HG02642 (cell line): ENCODE measurements around the gene CEP95.
"Not testable (repeated sequence)": the region's sequence is repeated elsewhere in the genome, so short reads cannot be mapped to it uniquely, and the experiment has no call there.

Experiments
- ATAC-seq: cut with Tn5 transposase; IDR thresholded peaks from one replicate; pipeline ENCODE4 v1.9.1; 2021; ENCODE audit warnings: mild to moderate bottlenecking; ENCODE audit not compliant: unreplicated experiment, poor library complexity

CEP95 gene

GRCh38 chr17:64555281-64555680 lies 48.5 kb downstream of the CEP95 start:
- no peak for ATAC-seq

- ATAC-seq, result no peak
Observed at GRCh38 chr17:64564098-64564497, 57.3 kb downstream of the CEP95 start.

- no peak for ATAC-seq
Observed at GRCh38 chr17:64565563-64565962, 58.8 kb downstream of the CEP95 start.

GRCh38 chr17:64571746-64572145 lies 65.0 kb downstream of the CEP95 start:
- ATAC-seq, result no peak

GRCh38 chr17:64572682-64573154 lies 65.9 kb downstream of the CEP95 start:
- ATAC-seq, result no peak

GRCh38 chr17:64573214-64573613 lies 66.4 kb downstream of the CEP95 start:
- no peak for ATAC-seq

GRCh38 chr17:64574646-64575045 lies 67.9 kb downstream of the CEP95 start:
- no peak for ATAC-seq

- ATAC-seq, result no peak
Observed at GRCh38 chr17:64575431-64575830, 68.7 kb downstream of the CEP95 start.

GRCh38 chr17:64577025-64577424 lies 70.2 kb downstream of the CEP95 start:
- not testable (repeated sequence) for ATAC-seq

GRCh38 chr17:64579917-64580316 lies 73.1 kb downstream of the CEP95 start:
- no peak for ATAC-seq

- ATAC-seq, result no peak
Observed at GRCh38 chr17:64580384-64581315, 73.9 kb downstream of the CEP95 start.

- no peak for ATAC-seq
Observed at GRCh38 chr17:64583038-64583437, 76.3 kb downstream of the CEP95 start.

GRCh38 chr17:64585146-64585545 lies 78.4 kb downstream of the CEP95 start:
- no peak for ATAC-seq
